NB4 (cell line): ENCODE data around the gene TMEM41B.

Experiments used
- CTCF ChIP-seq: IDR thresholded peaks from one replicate; pipeline ENCODE4 v1.5.1; 2012; ENCODE audit warnings: low read depth, low read length
- MAX ChIP-seq: IDR thresholded peaks from 2 replicates; pipeline ENCODE4 v1.6.1; 2011; ENCODE audit warnings: low read depth, low read length
- POLR2A ChIP-seq: IDR thresholded peaks from 2 replicates; pipeline ENCODE4 v1.6.1; 2011; ENCODE audit warnings: mild to moderate bottlenecking; ENCODE audit not compliant: insufficient read length; ENCODE audit errors: extremely low read depth

- TF ChIP-seq CTCF (no peak), POLR2A (no peak), MAX (no peak)
Observed at GRCh38 chr11:9274499-9275258, 39.7 kb downstream of the TMEM41B start.
